HepG2 (cell line): Measurements from ENCODE around the gene CNPY4. TPM values are rescaled to one million over a fixed set of nuclear protein-coding genes. Genes with fewer than 3 reads are reported as not detected.
A peak's percentile ranks its signal among the peaks of the same experiment; 100 is the strongest.

ENCODE experiments used
- CREM ChIP-seq, 2 experiments: sonication (generic) in 1 of 2; formaldehyde crosslinking in 1 of 2; IDR thresholded peaks; 2 replicates each; pipeline versions ENCODE4 v1.4.0 to v1.6.1; 2016 to 2020; ENCODE audit warnings: antibody characterized with exemption in 1 of 2, mild to moderate bottlenecking in 1 of 2, missing genetic modification reagents in 1 of 2
- ELF3 ChIP-seq: IDR thresholded peaks from 2 replicates; pipeline ENCODE4 v1.6.1; 2016; ENCODE audit warnings: missing genetic modification reagents, missing compliant biosample characterization
- ESRRA ChIP-seq: sonication (generic); formaldehyde crosslinking; IDR thresholded peaks from 2 replicates; pipeline ENCODE4 v1.5.1; 2020; ENCODE audit warnings: mild to moderate bottlenecking, low read depth, missing genetic modification reagents
- MAX ChIP-seq: IDR thresholded peaks from 2 replicates; pipeline ENCODE4 v1.6.1; 2012; ENCODE audit warnings: inconsistent platforms
- NR2F2 ChIP-seq: IDR thresholded peaks from 2 replicates; pipeline ENCODE4 v1.6.1; 2012; ENCODE audit warnings: low read depth, inconsistent platforms, borderline replicate concordance
- PPARG ChIP-seq: conservative IDR thresholded peaks from 2 replicates; pipeline ENCODE4 v1.6.1; 2016; ENCODE audit warnings: missing biosample characterization, missing genetic modification reagents
- RXRB ChIP-seq: IDR thresholded peaks from 2 replicates; pipeline ENCODE4 v1.6.1; 2016; ENCODE audit warnings: borderline replicate concordance, missing genetic modification reagents, missing compliant biosample characterization
- SRSF9 ChIP-seq: fragments of 200-400 bp; formaldehyde crosslinking; IDR thresholded peaks from 2 replicates; pipeline ENCODE4 v1.6.1; 2018; ENCODE audit warnings: borderline replicate concordance, mild to moderate bottlenecking, low read depth, low read length; ENCODE audit not compliant: insufficient read depth, poor library complexity, severe bottlenecking
- TFAP4 ChIP-seq: sonication (generic); IDR thresholded peaks from 2 replicates; pipeline ENCODE4 v1.6.1; 2016; ENCODE audit warnings: low read depth, borderline replicate concordance
- ZNF138 ChIP-seq: sonication (generic); formaldehyde crosslinking; IDR thresholded peaks from 2 replicates; pipeline ENCODE4 v1.5.0; 2020; ENCODE audit warnings: mild to moderate bottlenecking, low read depth, missing genetic modification reagents
- ZNF142 ChIP-seq: sonication (generic); formaldehyde crosslinking; IDR thresholded peaks from 2 replicates; pipeline ENCODE4 v1.4.0; 2020; ENCODE audit warnings: missing genetic modification reagents
- ZNF329 ChIP-seq: sonication (generic); formaldehyde crosslinking; IDR thresholded peaks from 2 replicates; pipeline ENCODE4 v1.9.0; 2021; ENCODE audit warnings: low read depth, mild to moderate bottlenecking, missing genetic modification reagents
- ZNF335 ChIP-seq: sonication (generic); formaldehyde crosslinking; IDR thresholded peaks from 2 replicates; pipeline ENCODE4 v1.4.0; 2020; ENCODE audit warnings: missing genetic modification reagents
- ZNF446 ChIP-seq: sonication (generic); formaldehyde crosslinking; IDR thresholded peaks from 2 replicates; pipeline ENCODE4 v1.5.0; 2020; ENCODE audit warnings: mild to moderate bottlenecking, missing genetic modification reagents
- ZNF609 ChIP-seq: sonication (generic); formaldehyde crosslinking; IDR thresholded peaks from 2 replicates; pipeline ENCODE4 v1.4.0; 2020; ENCODE audit warnings: mild to moderate bottlenecking, missing genetic modification reagents, borderline replicate concordance
- polyA plus RNA-seq, 8 experiments: library from polyadenylated mRNA; depleted of rRNA in 3 of 8; stranded (reverse) in 7 of 8; unstranded in 1 of 8; fragments of >200 nt; fragmentation: Illumina TruSeq in 4 of 8; extraction: Trizol in 4 of 8; gene quantifications; 2 replicates each; pipeline versions ENCODE4 v1.2.1 to v1.2.3, GENCODE V29; 2011 to 2016; ENCODE audit warnings: low read depth in 4 of 8, missing spikeins in 1 of 8, mixed read lengths in 1 of 8; ENCODE audit not compliant: insufficient read depth in 1 of 8
- total RNA-seq, 5 experiments: library from RNA; depleted of rRNA; stranded (reverse); fragments of >200 nt; fragmentation: Illumina TruSeq; extraction: Trizol; gene quantifications; 2 replicates each; pipeline ENCODE4 v1.2.3, GENCODE V29; 2016; ENCODE audit warnings: low read depth in 1 of 5

Gene CNPY4
- total and polyA plus RNA-seq, 2 of the 13 experiments (the other 11 are each of a cell fraction or from before 2014, with no cell fraction given), result 6.2 to 12.7 TPM

- TF ChIP-seq RXRB (peak; percentile 70), ZNF329 (no peak), ELF3 (CRISPR knock-in tag) (peak; percentile 38), ZNF446 (CRISPR knock-in tag) (no peak), TFAP4 (peak; percentile 95), MAX (0 out of 2 replicates have a peak, but pooled peaks have one; percentile 40), ZNF142 (no peak), ESRRA (CRISPR knock-in tag) (no peak), ZNF609 (CRISPR knock-in tag) (peak; percentile 71; the same call in 1 of the 2 replicates), CREM (IDR thresholded peaks at IDR 0.05) (peak; percentile 38; the same call in 1 of the 2 replicates), CREM (CRISPR knock-in tag; IDR thresholded peaks at IDR 0.05) (no peak), ZNF138 (CRISPR knock-in tag) (no peak), PPARG (peak; percentile 88), ZNF335 (no peak), NR2F2 (peak; percentile 68), SRSF9 (no peak)
Observed at GRCh38 chr7:100079024-100079560, 40.3 kb upstream of the CNPY4 start (continued).
